CD4-positive, alpha-beta T cell treated with Interleukin-15 for 1 hour (primary cell): Measurements from ENCODE around the gene HPS1.

Experiments
- DNase-seq: peaks from one replicate; pipeline ENCODE4 v3.0.0-alpha.2; 2020

Gene HPS1

DNA sequence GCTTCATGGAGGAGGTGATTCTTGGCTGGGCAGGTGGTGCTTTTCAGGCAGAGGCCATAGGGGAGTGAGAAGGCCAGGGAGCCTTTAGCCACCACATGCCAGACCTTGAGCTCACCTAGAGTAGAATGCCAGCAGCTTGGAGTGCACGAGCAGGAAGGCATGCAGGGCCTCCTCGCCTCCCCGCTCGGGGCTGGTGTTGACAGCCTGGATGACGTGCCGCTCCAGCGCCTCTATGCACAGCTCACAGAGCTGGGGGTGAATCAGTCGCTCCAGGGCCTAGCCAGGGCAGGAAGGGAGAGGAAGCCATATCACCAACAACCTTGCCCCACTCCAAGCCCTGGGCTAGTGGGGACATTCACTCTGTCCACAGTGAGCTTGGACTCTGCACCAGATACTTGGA, 15.7 kb downstream of the HPS1 start:
- DNase-seq: no peak

DNA sequence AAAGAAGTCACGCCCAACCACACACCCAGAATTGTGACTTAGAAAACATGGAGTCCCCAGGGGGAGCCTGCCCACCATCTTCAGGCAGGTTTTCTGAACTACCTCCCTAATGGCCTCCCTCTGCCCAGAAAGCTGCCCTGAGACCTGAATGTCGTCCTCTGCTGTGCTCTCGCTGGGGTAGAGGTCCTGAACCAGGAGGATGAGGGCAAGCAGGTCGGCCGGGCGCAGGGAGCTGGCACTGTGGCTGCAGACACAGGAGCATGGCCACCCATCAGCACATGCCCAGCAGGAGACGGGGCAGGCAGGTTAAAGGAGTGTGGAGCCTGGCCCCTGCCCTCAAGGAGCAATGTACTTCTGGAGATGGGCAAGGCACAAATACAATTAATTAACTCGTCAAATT, 16.3 kb downstream of the HPS1 start:
- no peak for DNase-seq

DNA sequence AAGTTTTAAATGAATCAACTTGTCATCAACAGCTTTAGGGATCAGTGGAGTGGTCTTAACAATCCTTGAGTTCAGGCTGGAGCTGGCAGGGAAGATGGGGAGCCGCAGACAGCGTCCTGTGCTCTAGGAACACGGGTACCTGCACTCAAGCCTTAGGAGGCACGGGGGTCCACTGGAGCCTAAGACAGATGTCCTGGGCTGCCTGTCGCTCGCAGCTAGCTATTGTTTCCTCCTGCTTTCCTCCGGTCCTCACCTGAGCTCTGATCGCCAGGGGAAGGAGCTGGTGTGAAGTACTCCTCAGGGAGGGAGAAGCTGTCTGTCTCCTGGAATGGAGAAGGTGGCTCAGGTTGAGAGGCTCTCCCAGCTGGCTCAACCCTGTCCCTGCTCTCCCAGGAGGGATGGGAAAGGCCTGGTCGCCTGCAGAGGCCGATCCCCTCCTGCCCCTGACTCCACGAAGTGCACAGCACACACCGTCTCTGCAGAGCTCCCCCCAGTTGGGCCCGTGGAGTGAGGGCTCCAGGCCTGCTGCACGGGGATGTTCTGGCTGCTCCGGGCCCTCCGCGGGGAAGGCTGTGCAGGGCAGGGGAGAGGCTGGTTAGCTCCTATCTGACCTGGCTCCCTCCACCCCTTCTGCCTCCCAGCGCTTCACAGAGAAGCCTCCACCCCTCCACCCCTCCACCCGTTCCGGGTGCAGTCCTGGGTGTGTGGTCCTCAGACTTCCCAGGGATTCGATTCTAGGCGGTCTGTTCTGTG, 17.2 kb downstream of the HPS1 start:
- no peak for DNase-seq

DNA sequence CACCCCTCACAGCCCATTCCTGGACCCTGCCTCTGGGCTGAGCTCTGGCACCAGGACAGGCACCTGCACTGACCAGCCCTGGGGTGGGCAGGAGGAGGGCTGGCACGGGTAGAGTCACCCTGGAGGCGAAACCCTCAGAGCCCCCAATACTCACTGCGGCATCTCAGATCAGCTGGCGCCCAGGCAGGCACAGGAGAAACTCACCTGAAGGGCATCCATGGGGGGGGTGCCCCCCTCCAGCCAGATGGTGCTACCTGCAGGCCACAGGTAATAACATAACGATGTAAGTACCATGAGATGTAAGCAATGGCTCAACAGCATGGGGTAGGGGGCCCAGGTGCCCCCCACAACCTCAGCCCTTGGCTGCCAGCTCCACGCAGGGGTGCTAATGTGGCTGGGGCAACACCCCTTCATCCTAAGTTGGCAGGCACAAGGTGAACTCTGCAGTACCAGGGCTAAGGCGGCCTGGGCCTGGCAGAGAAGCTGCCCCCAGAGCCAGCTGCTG, 19.7 kb downstream of the HPS1 start:
- no peak for DNase-seq

DNA sequence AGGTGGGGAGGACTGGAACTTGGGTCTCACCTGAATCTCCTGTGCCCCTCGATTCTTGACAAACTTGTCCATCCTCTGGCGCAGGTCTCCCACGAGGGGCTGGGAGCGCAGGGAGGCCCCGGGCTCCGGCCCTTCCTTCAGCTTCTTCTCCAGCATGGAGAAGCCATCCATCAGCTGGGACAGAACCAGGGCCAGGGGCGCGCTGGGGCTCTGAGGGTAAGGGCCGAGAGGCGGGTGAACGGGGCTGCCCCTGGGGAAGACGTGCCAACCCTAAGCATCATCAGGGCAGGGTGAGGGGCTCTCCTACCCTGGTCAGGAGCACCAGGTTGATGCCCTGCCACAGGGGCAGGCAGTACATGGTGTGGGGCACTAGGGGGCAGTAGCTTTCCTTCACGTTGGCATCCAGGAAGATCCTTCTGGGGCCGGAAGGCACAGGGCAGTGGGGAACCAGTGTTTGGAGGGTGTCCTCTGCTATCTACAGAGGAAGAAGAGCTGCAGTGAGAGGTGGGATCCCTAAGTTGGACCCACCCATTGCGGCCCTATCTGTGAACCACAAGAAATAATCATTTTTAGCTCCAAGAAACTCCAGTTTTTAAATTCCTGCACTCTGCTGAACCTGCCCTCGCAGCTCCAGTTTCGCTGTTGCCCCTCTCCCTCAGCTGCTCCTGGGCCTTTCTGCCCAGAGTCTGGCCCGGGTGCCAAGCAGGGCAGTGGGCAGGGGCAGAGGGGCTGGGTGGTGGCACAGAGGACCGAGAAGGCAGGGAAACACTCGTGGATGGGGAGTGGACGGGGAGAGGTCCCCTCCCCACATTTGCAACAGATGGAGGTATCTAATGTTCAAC, 21.0 kb downstream of the HPS1 start:
- peak; percentile 36 for DNase-seq

DNA sequence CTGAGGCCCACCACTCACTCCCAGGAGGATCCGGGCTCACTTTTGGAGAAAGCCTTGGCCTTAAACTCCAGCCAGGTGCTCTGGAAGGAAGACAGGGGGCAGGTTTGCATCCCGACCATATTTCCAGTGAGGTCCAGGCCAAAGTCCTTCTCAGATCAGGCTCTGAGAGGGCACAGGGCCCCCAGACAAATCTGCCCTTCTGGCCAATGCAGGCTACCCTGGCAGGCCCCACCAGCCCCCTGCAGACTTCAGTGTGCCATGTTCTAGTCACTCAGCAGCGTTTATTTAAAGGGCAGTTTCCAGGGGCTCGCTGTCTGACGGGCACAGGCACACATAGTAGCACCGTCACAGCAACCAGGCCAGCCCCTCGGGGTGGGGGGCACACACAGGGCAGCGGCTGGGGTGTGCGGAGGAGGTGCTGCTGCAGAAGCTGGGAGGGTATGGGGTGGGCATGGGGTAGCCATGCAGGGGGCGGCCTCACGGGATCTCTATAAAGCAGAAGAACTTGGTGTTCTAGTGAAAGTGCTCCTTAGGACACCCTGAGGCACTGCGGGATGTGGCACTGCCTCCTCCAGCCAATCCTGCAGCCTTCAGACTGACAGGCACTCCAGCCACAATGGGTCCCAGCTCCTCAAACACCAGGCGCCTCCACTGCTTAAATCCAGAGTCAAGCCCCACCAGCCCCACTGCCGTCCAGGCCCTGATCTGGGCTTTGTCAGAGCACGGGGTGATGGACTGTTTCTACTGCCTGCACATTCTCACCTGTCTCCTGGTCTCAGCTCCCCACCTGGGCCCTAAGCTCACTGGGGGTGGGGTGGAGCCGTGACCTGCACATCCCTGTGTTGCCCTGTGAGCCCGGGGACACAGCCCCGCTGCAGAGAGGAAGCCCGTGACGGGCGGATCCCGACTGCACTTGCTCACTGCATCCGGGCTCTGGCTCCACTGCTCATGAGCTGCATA, 22.2 kb downstream of the HPS1 start:
- no peak for DNase-seq

DNA sequence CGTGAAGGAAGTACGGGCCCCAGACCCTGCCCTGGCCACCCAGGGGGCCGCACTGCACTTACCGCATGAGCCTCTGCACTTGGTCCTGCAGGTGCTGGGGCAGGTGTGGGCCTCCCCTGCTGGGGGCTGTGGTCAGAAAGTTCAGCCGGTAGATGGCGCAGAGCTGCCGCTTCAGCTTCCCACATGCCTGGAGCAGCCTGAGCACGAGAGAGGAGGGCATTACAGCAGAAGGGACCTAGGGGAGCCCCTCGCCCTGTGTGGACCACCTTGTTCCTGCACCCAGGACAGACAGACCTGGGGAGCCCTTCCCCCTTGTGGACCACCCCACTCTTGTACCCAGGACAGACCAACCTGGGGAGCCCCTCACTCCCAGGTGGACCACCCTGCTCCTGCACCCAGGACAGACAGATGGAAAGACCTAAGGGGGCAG, 23.0 kb downstream of the HPS1 start:
- no peak for DNase-seq

DNA sequence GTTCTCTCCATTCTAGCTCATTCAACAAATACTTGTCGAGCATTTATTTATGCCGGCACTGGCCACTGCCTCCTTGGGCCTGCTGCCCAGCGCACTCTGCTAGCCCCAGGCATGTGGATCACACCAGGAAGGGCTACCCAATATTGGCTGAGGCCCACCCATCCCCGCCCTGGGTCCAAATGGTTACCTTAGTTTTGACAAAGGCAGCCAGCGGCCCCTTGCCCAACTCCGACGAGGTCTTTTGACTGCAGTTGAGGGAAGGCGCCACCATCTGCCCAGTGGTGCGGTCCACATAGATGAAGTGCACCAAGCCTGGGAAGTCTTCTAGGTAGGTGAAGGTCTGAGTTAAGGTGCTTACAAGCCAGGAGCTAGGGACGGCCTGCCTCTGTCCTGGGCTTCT, 24.6 kb downstream of the HPS1 start:
- no peak for DNase-seq

DNA sequence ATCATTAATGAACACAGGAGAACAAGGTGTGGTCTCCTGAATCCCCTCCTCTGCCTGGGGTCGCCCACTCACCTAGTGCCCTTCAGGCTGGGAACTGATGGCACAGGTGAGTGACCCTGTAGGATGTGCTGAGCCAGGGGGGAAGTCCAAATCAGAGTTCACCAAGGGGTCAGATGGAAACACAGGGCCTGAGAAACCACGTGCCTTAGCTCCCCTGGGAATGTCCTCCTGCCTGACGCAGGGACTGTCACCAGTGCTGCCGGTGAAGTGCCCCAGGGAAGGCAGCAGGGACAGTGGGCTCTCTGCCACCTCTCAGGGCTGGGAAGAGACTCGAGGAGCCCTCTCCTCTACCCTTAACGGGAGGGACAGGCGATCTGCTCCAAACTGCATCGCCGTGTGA, 25.9 kb downstream of the HPS1 start:
- no peak for DNase-seq

DNA sequence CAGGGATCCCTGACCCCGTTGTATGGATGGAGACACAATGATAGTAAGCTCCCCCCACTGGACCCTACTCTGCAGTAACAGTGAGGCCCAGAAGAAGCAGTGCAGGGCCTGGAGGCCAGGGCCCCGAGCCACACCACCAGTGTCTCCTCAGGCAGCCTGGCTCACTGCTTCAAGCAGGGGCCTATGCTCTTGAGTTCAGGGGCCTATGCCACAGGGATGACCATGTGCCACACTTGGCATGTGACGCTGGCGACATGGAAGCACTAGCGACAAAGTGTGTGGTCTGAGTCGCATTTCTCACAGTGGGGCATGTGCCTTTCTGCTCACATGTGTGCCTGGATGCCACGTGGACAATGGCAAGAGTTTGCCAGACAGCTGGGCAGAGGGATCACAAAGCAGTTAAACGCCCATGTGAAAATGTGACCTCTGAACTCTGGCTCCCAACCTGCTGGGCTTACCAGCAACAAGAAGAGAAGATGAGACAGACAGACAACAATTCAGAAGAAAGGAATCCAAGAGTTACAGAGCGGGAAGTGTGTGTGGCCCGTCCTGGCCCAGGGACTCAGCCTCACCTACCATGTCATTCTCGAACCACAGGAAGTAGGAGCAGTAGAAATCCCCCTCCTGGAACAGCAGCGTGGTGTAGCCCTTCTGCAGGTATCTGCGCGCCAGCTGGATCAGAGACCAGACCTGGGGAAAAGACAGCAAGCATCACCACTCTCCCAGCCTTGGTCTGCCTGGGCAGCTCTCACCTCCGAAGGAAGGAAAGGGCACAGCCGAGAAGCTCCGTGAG, 27.1 kb downstream of the HPS1 start:
- no peak for DNase-seq

DNA sequence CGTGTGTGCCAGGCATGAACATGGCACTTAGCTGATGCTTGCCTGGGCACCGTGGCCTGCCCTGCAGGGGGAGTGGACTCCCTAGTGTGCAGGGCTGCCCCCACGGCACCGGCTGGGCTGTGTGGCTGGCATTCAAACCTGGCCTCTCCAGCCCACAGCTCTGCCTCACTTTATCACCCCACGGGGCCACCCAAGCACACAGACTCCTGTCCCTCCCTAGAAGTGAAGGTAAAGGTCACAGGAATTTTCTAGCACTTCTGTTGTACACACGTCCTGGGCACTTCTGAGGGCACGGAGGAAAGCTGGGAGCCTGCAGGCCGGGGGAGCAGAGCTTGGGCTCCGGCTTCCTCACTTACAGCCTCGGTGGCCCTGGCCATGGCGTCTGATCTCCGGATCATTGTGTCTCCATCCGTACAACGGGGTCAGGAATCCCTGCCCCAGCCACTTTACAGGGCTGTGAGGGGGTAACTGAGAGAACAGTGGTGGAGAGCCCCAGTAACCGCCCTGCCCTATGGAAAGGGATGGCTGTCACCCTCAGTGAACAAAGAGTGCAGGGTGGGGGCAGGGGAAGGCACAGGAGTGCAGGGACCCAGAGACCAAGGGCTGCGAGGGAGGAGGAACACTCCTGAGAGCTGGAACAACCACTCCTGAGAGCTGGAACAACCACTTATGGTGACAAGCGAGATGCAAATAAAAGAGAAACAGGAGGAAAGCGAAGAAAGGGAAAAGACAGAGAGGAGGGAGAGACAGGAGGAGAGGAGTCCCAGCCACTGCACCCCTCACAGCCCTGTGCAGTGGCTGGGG, 27.9 kb downstream of the HPS1 start:
- no peak for DNase-seq

DNA sequence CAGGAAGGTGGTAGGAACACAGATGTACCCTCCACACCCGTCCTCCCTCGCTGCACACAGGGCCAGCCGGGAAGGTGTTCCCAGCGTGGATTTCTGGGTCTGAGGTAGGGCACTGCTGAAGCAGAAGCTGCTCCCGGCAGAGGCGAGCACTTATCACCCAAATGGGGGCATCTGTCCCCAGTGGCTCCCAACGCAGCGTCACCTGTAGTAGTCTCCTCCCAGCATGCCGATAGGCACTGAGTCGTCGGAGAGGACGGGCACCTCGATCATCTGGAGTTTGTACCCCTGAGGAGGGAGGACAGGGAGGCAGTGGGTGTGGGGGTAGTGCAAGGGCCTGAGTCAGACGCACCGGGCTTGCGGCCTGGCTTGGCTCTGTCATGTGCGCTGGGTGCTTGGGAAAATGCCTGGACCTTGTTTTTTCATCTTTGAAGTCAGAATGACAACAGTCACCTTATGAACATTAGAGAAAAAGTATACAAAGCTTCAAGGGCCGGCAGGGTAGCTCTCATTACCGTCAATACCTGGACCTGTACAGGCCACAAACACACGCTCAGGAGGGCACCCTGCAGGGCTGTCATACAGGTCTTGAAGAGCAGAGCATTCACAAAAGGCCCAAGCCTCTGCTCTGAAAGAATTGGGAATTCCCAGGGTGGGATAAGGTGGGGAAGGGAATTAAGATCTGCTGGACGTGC, 28.6 kb downstream of the HPS1 start:
- DNase-seq: no peak

DNA sequence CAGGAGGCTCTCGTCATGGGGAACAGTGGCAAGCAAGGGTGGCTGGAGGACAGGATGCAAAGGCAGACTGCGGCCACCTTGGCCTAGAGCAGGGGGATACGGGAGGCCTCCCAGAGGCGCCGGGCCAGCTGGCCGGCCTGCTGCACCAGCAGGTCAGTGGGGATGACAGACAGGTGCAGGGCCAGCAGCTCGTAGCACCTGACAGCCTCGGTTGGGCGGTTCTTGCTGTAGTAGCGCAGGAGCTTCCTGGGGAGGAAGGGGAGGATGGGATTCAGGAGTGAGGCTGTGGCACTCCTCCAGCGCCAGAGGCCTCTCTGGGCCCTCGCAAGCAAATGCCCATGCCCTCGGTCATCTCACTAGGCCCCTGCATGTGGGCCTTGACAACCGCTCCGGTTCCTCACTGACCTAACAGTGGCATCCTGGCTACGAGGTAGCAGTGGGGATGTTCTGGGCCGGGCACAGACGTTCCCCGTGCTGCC, 29.2 kb downstream of the HPS1 start:
- no peak for DNase-seq

DNA sequence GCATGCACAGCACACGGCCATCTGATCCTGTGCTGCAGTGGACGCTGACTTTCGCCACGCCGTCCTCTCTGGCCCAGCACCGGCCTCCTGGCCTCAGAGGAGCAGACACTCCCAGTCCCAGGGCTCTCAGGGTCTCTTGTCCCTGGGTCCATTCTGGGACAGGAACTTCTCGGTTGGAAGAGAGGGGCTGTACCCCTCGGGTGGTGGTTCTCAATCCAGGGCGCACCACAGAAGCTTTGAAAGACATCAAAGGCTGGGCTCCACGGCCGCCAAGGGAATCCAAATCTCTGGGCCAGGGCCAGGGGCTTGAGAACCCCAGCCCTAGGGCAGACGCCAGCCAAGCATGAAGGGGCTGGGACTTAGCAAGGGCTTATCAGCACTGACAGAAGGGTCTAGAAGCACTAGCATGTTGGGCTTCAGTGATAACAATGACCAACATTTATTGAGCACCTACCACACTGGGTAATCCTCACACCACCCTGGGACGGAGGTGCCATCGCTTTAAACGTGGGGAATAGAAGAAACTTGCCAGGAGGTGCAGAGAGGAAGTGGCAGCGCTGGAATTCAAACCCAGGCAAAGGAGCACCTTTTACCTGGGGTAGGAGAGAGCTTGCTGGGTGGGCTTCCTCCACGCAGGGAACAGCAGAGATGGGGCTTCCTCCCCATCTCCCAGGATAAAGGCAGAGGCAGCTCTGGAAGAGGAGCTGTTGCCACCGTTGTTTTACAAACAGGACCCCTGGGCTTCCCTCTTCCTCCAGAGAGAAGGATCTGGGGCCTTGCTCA, 29.9 kb downstream of the HPS1 start:
- no peak for DNase-seq

DNA sequence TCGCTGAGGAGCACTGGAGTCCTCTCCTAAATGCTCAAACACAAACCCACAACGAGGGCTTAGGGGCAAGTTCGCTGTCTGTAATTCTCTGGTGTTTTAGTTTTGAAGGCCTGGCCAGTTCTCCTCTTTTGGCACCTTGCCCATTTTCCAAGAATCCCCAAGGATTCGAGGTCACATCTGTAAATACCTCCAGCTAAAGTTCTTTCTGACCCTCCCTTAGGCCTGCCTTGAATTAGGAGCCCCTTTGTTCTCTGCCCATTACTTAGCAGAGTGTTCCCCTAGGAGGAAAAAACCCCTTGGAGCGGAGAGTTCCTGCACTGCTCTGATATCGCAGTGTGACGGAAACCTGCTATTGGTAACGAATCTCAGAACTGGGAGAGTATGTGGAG, 31.0 kb downstream of the HPS1 start:
- DNase-seq: no peak

DNA sequence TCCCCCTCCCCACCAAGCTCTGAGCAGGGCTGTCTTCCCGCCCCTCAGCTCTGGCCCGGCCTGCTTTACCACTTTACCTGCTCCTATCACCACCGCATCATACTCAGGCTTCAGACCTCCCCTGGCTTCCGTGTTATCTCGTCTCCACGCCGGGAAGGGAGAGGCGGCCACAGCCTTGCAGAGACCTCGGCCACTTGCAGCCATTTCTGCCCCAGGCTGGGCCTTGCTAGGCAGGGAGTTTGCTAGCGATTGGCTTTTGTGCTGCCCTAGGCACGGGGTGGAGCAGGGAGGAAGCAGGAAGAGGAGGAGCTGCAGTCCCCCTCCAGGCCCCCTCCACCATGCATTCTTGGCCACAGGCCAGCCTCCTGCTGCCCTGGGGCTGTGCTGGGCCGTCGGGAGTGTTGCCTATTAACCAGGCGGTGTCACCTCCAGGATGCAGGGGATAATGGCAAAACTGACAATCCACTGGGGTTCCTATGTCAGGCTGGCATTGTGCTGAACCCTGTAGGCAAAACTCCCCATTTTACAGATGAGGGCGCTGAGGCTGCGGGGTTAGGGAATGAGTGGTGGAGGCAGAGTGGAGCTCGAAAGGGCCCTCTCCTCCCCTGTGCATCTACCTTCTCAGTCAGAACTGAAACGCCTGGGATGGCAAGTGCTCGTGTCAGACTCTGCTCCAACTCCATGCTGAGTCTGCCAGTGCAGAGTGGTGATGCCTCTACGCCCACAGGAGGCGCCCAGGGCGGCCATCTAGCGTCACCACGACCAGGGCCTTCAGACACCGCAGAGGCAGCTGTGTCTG, 31.6 kb downstream of the HPS1 start, which contains the start of gene PYROXD2:
Gene PYROXD2, minus strand, starts transcription at position 251 of the 799 bp plus-strand sequence. Its CDS starts 47 bp downstream, at position 204.
- peak; percentile 53 for DNase-seq

DNA sequence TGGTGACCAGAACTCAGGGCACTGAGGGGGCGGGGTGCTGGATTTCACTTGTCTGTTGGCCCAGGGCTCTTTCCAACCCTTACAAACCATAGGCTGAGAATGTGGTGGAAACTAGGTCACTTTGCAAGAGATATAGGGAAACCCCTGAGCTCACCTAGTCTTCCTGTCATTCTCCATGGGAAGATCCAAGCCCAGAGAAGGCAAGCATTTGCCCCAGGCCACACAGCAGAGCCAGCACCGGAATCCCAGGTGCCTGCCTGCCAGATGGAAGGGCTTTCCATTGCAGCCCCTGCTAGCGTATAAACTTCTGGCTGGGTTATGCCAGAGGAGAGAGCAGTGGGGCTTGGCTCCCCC, 32.2 kb downstream of the HPS1 start:
- DNase-seq: no peak

DNA sequence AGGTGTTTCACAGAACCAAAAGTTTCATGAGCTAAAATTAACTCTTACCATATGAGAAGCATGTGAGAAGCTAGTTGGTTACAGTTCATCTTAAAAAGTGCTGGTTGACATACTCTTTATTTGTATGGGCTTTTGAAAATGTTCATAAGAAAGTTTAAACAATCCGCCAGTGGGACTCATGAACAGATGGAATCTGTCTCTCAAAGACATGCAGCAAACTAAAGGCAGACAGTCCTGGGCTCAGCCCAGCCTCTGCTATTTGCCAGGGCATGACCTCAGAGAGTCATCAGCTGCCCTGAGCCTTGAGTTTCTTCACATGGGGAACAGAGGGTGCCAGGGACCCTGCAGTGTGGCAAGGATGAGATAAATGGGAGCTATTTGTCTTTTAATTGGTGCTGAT, 35.0 kb downstream of the HPS1 start:
- no peak for DNase-seq

DNA sequence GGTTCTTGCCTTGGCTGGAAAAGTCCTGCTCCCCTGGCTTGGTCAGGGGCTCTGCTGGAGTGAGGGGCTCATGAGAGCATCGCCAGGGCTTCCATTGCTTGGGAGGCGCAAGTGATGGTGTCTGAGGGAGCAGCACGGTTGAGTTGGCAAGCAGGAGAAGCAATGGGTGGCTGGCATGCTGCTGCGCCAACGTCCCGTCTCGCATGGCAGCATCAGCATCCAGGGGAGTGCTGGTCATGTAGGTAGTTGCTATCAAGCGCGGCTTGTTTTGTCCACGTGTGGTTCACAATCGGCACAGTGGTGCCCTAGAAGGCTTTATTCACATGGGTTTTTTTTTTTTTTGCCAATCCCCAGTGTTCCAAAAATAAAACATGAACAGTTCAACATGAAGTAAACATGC, 35.6 kb downstream of the HPS1 start:
- no peak for DNase-seq
